H1 (cell line): ENCODE measurements around the gene PSME4. TPM values are rescaled to one million over a fixed set of nuclear protein-coding genes. Genes with fewer than 3 reads are reported as not detected.

Source experiments
- CTCF ChIA-PET: fragments of 300-600 bp; sonication (Branson Sonifier 250); formaldehyde crosslinking; loops from one replicate; lab custom pipeline; 2021; ENCODE audit not compliant: partially characterized antibody; lab: Charles Lee
- POLR2A ChIA-PET: fragments of 300-600 bp; sonication (Branson Sonifier 250); formaldehyde crosslinking; loops from one replicate; lab custom pipeline; 2021; ENCODE audit warnings: inconsistent platforms; ENCODE audit not compliant: partially characterized antibody; lab: Charles Lee
- DNase-seq, 2 experiments: peaks; one replicate each; pipeline versions ENCODE4 v3.0.0 to v3.0.0-alpha.2; 2010 to 2022; ENCODE audit warnings: low spot score in 2 of 2, low read depth in 1 of 2, mixed read lengths in 1 of 2
- FAIRE-seq: peaks from 2 replicates; lab custom pipeline; 2011; peaks lifted over from hg19 to GRCh38; lab: Jason Lieb, UNC
- H2AFZ ChIP-seq: 2 replicates; pipeline ENCODE4 v1.8.1; 2012; ENCODE audit warnings: low read length, inconsistent platforms
- H2AK5ac ChIP-seq: 2 replicates; pipeline ENCODE4 v1.6.1; 2013; ENCODE audit warnings: low read depth, low read length
- H2BK120ac ChIP-seq: replicated peaks from 2 replicates; pipeline ENCODE3; 2013; ENCODE audit warnings: low read depth, low read length, inconsistent platforms
- H2BK12ac ChIP-seq: 2 replicates; pipeline ENCODE4 v1.6.1; 2013; ENCODE audit warnings: low read depth, low read length
- H2BK15ac ChIP-seq: 2 replicates; pipeline ENCODE4 v1.6.1; 2013; ENCODE audit warnings: low read length
- H2BK20ac ChIP-seq: 2 replicates; pipeline ENCODE4 v1.6.1; 2013; ENCODE audit warnings: low read length
- H2BK5ac ChIP-seq: 2 replicates; pipeline ENCODE4 v1.6.1; 2013; ENCODE audit warnings: low read depth, low read length
- H3K14ac ChIP-seq: 2 replicates; pipeline ENCODE4 v1.6.1; 2013; ENCODE audit warnings: inconsistent platforms; ENCODE audit not compliant: insufficient read length
- H3K18ac ChIP-seq: 2 replicates; pipeline ENCODE4 v1.6.1; 2013; ENCODE audit warnings: low read length; ENCODE audit errors: extremely low read depth
- H3K23ac ChIP-seq: 2 replicates; pipeline ENCODE4 v1.6.1; 2013; ENCODE audit warnings: inconsistent platforms; ENCODE audit not compliant: insufficient read length
- H3K23me2 ChIP-seq: 2 replicates; pipeline ENCODE4 v1.6.1; 2013; ENCODE audit warnings: low read depth, low read length
- H3K27ac ChIP-seq: 2 replicates; pipeline ENCODE4 v1.6.1; 2011; ENCODE audit warnings: low read depth, low read length, inconsistent platforms
- H3K27me3 ChIP-seq, 4 experiments: replicated peaks in 1 of 4; 1 replicate in 1 of 4; 2 replicates in 3 of 4; pipeline versions ENCODE4 v1.6.1 to v1.8.1; 2011 to 2013; ENCODE audit warnings: low read length in 3 of 4, mild to moderate bottlenecking in 3 of 4, inconsistent platforms in 2 of 4, mixed read lengths in 2 of 4, moderate library complexity in 1 of 4; ENCODE audit not compliant: control insufficient read depth in 3 of 4, insufficient read depth in 3 of 4; ENCODE audit errors: extremely low read depth in 1 of 4
- H3K36me3 ChIP-seq, 4 experiments: 2 replicates each; pipeline versions ENCODE4 v1.6.1 to v1.8.1; 2011 to 2013; ENCODE audit warnings: mild to moderate bottlenecking in 4 of 4, low read length in 3 of 4, moderate library complexity in 2 of 4, control low read depth in 1 of 4, inconsistent platforms in 1 of 4; ENCODE audit not compliant: insufficient read depth in 4 of 4, control insufficient read depth in 2 of 4
- H3K4ac ChIP-seq: replicated peaks from 2 replicates; pipeline ENCODE3; 2013; ENCODE audit warnings: low read length, low read depth, mixed read lengths, inconsistent platforms; ENCODE audit not compliant: insufficient read length
- H3K4me1 ChIP-seq, 4 experiments: replicated peaks in 1 of 4; 1 replicate in 1 of 4; 2 replicates in 3 of 4; pipeline versions ENCODE4 v1.6.1 to v1.8.1; 2011 to 2013; ENCODE audit warnings: low read length in 3 of 4, inconsistent platforms in 2 of 4, mixed read lengths in 1 of 4; ENCODE audit not compliant: insufficient read depth in 4 of 4, control insufficient read depth in 3 of 4
- H3K4me2 ChIP-seq, 2 experiments: 2 replicates each; pipeline versions ENCODE4 v1.6.1 to v1.8.1; 2011 to 2013; ENCODE audit warnings: low read depth in 2 of 2, low read length in 2 of 2, control low read depth in 1 of 2, inconsistent platforms in 1 of 2, mild to moderate bottlenecking in 1 of 2; ENCODE audit not compliant: insufficient read depth in 1 of 2
- H3K4me3 ChIP-seq, 4 experiments: fragments of 200-600, 300-600 bp in 1 of 4; sonication (generic), shearing (Covaris generic), sonication (Bioruptor Twin) in 1 of 4; 2 replicates each; pipeline versions ENCODE4 v1.5.1 to v1.8.1; 2011 to 2016; ENCODE audit warnings: low read length in 4 of 4, low read depth in 3 of 4, control low read depth in 2 of 4, inconsistent platforms in 2 of 4, mild to moderate bottlenecking in 2 of 4, mixed read lengths in 1 of 4, moderate library complexity in 1 of 4; ENCODE audit not compliant: insufficient read depth in 2 of 4; ENCODE audit errors: extremely low read depth in 1 of 4
- H3K56ac ChIP-seq: replicated peaks from 2 replicates; pipeline ENCODE3; 2013; ENCODE audit warnings: low read depth, mild to moderate bottlenecking, mixed read lengths, low read length, inconsistent platforms; ENCODE audit not compliant: insufficient read length
- H3K79me1 ChIP-seq: 2 replicates; pipeline ENCODE4 v1.6.1; 2013; ENCODE audit warnings: low read depth, low read length, control low read depth
- H3K79me2 ChIP-seq, 2 experiments: 2 replicates each; pipeline versions ENCODE4 v1.6.1 to v1.8.1; 2012 to 2013; ENCODE audit warnings: low read length in 2 of 2, mild to moderate bottlenecking in 2 of 2, inconsistent platforms in 1 of 2; ENCODE audit not compliant: insufficient read depth in 2 of 2, control insufficient read depth in 1 of 2
- H3K9ac ChIP-seq, 4 experiments: replicated peaks in 1 of 4; 1 replicate in 1 of 4; 2 replicates in 3 of 4; pipeline versions ENCODE4 v1.6.1 to v1.8.1; 2011 to 2013; ENCODE audit warnings: low read depth in 3 of 4, low read length in 3 of 4, control low read depth in 2 of 4, mild to moderate bottlenecking in 2 of 4, moderate library complexity in 2 of 4, inconsistent platforms in 1 of 4; ENCODE audit errors: extremely low read depth in 1 of 4
- H3K9me3 ChIP-seq, 2 experiments: 2 replicates each; pipeline versions ENCODE4 v1.6.1 to v1.8.1; 2012 to 2013; ENCODE audit warnings: mild to moderate bottlenecking in 2 of 2, moderate library complexity in 2 of 2, control low read depth in 1 of 2, inconsistent platforms in 1 of 2, low read depth in 1 of 2, low read length in 1 of 2, mixed read lengths in 1 of 2; ENCODE audit not compliant: insufficient read depth in 2 of 2
- H4K20me1 ChIP-seq, 2 experiments: replicated peaks in 1 of 2; 2 replicates each; pipeline versions ENCODE3 to v1.8.1; 2011 to 2013; ENCODE audit warnings: inconsistent platforms in 2 of 2, low read length in 2 of 2, mild to moderate bottlenecking in 1 of 2; ENCODE audit not compliant: insufficient read depth in 2 of 2, control insufficient read depth in 1 of 2
- H4K5ac ChIP-seq: 2 replicates; pipeline ENCODE4 v1.6.1; 2013; ENCODE audit warnings: low read length, low read depth, mixed read lengths, inconsistent platforms; ENCODE audit not compliant: insufficient read length
- H4K8ac ChIP-seq: 2 replicates; pipeline ENCODE4 v1.8.0; 2013; ENCODE audit warnings: mild to moderate bottlenecking, moderate library complexity, low read length, inconsistent platforms; ENCODE audit not compliant: insufficient read depth; ENCODE audit errors: extremely low read depth
- H4K91ac ChIP-seq: replicated peaks from 2 replicates; pipeline ENCODE3; 2013; ENCODE audit warnings: low read length, mixed read lengths, inconsistent platforms; ENCODE audit not compliant: insufficient read length
- WGBS, 2 experiments: shearing (Covaris generic) in 1 of 2; methylation state at CpG; one replicate each; pipeline versions ENCODE4 v1.1.6 to v1.1.7; 2013 to 2015; ENCODE audit warnings: low lambda C conversion rate in 2 of 2, mixed read lengths in 2 of 2, inconsistent platforms in 1 of 2, low coverage in 1 of 2, missing lambda C conversion rate in 1 of 2; ENCODE audit not compliant: insufficient replicate concordance in 2 of 2, insufficient coverage in 1 of 2, insufficient read length in 1 of 2; ENCODE audit errors: extremely low coverage in 1 of 2, missing lambda C conversion rate in 1 of 2; 5-methylcytosine and 5-hydroxymethylcytosine counted together
- polyA plus RNA-seq, 7 experiments: library from polyadenylated mRNA; depleted of rRNA in 3 of 7; stranded (reverse) in 5 of 7; unstranded in 2 of 7; fragments of >200 nt in 5 of 7; fragments of 200-250 nt in 2 of 7; gene quantifications; 1 replicate in 5 of 7; 2 replicates in 1 of 7; 4 replicates in 1 of 7; pipeline versions ENCODE4 v1.2.1 to v1.2.3, GENCODE V29; 2011 to 2013; ENCODE audit warnings: missing spikeins in 2 of 7, mixed read lengths in 2 of 7
- total RNA-seq: library from RNA; stranded (reverse); fragmentation: NEBNext Ultra II Directional; extraction: Animal tissue kit (Norgen Biotek cat#: 25700); gene quantifications from 2 replicates; pipeline ENCODE4 v1.2.1, GENCODE V29; 2021

The PSME4 gene
- total and polyA plus RNA-seq, 2 of the 8 experiments (the other 6 are each of a cell fraction or from before 2014, with no cell fraction given): 42.2 to 116 TPM

DNA sequence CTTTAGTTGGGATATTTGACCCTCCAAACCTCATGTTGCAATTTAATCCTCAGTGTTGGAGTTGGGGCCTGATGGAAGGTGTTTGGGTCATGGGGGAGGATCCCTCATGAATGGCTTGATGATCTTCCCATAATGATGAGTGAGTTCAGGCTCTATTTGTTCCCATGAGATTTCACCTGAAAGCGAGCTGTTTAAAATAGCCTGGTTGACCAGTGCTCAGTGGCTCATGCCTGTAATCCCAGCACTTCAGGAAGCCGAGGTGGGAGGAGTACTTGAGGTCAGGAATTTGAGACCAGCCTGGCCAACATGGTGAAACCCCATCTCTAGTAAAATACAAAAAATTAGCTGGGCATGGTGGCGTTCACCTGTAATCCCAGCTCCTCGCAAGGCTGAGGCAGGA, 14.9 kb upstream of the PSME4 start:
- Histone ChIP-seq H3K27me3 (no peaks in the 10 kb centered on the region), H3K79me1 (no peaks in the 10 kb centered on the region), H3K56ac (no peak overlapping the region), H3K9me3 (no peaks in the 10 kb centered on the region), H2BK5ac (no peak overlapping the region), H3K79me2 (no peaks in the 10 kb centered on the region), H3K23ac (no peak overlapping the region), H3K14ac (no peak overlapping the region), H4K5ac (no peak overlapping the region), H4K91ac (no peak overlapping the region), H3K4me2 (no peak overlapping the region), H3K27ac (no peak overlapping the region), H3K18ac (no peak overlapping the region), H3K4me1 (no peaks in the 10 kb centered on the region), H4K20me1 (no peaks in the 10 kb centered on the region), H2BK12ac (no peak overlapping the region), H3K9ac (no peak overlapping the region), H2BK120ac (no peak overlapping the region), H2BK15ac (no peak overlapping the region), H3K23me2 (no peaks in the 10 kb centered on the region), H3K4me3 (no peak overlapping the region), H2AFZ (no peak overlapping the region), H3K4ac (no peak overlapping the region), H2AK5ac (no peak overlapping the region), H2BK20ac (no peak overlapping the region), H4K8ac (no peak overlapping the region), H3K36me3 (peaks cover 0 to 2% (median 0%) of the 10 kb centered on the region in 4 experiments; a peak in 1 of 8 replicates)
- DNase-seq: no peak
- CTCF ChIA-PET: interaction anchor here (1.0 kb wide), 1 partner anchor 148 kb away, joined by 3 read pairs; no protein-coding TSS in a partner anchor
- POLR2A ChIA-PET: interaction anchor here (0.6 kb wide), 1 partner anchor 217 kb away, joined by 3 read pairs; no protein-coding TSS in a partner anchor
- no peak for FAIRE-seq
- 73% methylated on average over 4 of the region's 4 CpGs; no CpG with 5 or more reads in 1 of the 2 experiments for WGBS, 2 experiments
